ENCODE data around the gene TMCC1. TPM values are rescaled to one million over a fixed set of nuclear protein-coding genes. Genes with fewer than 3 reads are reported as not detected.
"Not testable (repeated sequence)": the region's sequence is repeated elsewhere in the genome, so short reads cannot be mapped to it uniquely, and the experiment has no call there.

TMCC1 gene
- total RNA-seq, 4 donors from 2014 or later: 4.1 to 21.8 (median 14.5) TPM

DNA sequence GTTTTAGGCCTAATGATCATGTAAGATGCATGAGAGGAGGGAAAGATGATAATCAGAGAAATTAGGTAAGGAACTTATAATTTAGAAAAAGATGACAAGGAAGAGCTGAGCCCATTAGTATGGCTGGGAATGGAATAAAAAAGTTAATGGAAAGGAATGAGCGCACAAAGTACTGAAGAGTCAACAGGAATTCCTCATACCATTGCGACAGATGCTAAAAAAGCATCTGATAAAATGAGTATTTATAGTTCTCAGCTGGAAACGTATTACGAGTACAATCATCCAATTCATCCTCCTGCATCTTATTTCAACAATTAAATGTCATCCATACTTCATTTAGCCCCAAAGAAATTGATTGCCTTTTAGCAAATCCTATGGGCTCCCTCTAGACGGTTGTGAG, 58.9 kb downstream of the TMCC1 start:
- TF ChIP-seq, protein P1, sequence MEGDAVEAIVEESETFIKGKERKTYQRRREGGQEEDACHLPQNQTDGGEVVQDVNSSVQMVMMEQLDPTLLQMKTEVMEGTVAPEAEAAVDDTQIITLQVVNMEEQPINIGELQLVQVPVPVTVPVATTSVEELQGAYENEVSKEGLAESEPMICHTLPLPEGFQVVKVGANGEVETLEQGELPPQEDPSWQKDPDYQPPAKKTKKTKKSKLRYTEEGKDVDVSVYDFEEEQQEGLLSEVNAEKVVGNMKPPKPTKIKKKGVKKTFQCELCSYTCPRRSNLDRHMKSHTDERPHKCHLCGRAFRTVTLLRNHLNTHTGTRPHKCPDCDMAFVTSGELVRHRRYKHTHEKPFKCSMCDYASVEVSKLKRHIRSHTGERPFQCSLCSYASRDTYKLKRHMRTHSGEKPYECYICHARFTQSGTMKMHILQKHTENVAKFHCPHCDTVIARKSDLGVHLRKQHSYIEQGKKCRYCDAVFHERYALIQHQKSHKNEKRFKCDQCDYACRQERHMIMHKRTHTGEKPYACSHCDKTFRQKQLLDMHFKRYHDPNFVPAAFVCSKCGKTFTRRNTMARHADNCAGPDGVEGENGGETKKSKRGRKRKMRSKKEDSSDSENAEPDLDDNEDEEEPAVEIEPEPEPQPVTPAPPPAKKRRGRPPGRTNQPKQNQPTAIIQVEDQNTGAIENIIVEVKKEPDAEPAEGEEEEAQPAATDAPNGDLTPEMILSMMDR (IDR thresholded peaks at IDR 0.05): no peak
- TF ChIP-seq POLR2A (IDR thresholded peaks at IDR 0.05): no peak
- no peak for TF ChIP-seq EP300 (IDR thresholded peaks at IDR 0.05; ENCODE audit: low read depth)
- TF ChIP-seq POLR2AphosphoS5 (IDR thresholded peaks at IDR 0.05): no peak
- DNase-seq: no peak
- Histone ChIP-seq H3K4me1 (peaks cover 0 to 20% (median 9%) of the 10 kb centered on the region in 4 donors), H3K27me3 (no peaks in the 10 kb centered on the region), H3K9me3 (no peaks in the 10 kb centered on the region), H3K36me3 (no peaks in the 10 kb centered on the region), H3K27ac (no peak overlapping the region), H3K4me3 (no peak overlapping the region)
- WGBS, 2 donors (ENCODE audit: low coverage in 1 of 2): 86 to 94% methylated on average over 5 of the region's 5 CpGs
- in situ Hi-C loops (cut with MboI; ENCODE audit: low pct_ligation_motif_present in 1 of 4, low pct_unique_long_range_greater_than_20kb in 1 of 4, low sequenced_read_pairs in 3 of 4): loop anchor here (25.0 kb wide), 1 partner anchor 347 kb away; no protein-coding TSS in a partner anchor
- intact Hi-C loops (cut with DNase I; ENCODE audit: low total_unique reads): no loop called here

DNA sequence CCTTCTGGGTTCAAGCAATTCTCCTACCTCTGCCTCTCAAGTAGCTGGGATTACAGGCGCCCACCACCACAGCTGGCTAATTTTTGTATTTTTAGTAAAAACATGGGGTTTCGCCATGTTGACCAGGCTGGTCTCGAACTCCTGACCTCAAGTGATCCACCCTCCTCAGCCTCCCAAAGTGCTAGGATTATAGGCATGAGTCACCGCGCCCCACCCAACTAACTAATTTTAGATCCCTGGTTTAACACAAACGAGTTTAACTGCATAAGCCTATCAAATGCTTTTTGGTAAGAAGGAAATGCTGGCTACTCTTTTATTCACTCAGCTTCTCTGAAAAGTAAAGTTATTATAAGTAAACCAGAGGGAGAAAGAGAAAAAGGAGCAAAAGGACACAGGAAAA, 61.6 kb downstream of the TMCC1 start:
- H3K36me3 ChIP-seq; H3K27me3 ChIP-seq; H3K27ac ChIP-seq; H3K9me3 ChIP-seq; intact Hi-C loops (cut with DNase I; ENCODE audit: low total_unique reads); H3K4me3 ChIP-seq: not testable (repeated sequence)
- peaks cover 0 to 16% (median 5%) of the 10 kb centered on the region in 4 donors for H3K4me1 ChIP-seq
- in situ Hi-C loops (cut with MboI; ENCODE audit: low pct_ligation_motif_present in 1 of 4, low pct_unique_long_range_greater_than_20kb in 1 of 4, low sequenced_read_pairs in 3 of 4): loop anchor here (25.0 kb wide), 1 partner anchor 345 kb away; no protein-coding TSS in a partner anchor
- DNase-seq: peak; percentile 34
- WGBS, 2 donors (ENCODE audit: low coverage in 1 of 2): 74 to 76% methylated on average over 4 to 6 of the region's 6 CpGs

DNA sequence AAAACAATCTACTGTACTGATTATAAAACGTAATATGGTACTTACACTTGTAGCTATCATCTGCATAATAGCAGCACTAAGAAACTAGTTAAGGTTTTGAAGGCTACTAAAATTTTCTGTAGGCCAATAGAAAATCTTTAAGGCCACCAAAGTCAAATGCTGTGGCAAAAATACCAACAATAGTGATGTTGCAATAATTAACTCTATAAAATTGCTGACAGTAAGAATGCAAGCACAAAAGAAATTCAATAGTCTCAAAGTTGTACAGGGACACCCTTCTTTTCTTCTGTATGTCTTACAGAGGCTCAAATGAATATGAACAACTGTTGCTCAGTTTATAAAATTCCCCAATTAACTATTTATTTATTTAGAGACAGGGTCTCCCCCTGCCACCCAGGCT, 62.0 kb downstream of the TMCC1 start:
- 80 to 89% methylated on average over 1 of the region's 1 CpG for WGBS, 2 donors (ENCODE audit: low coverage in 1 of 2)
- intact Hi-C loops (cut with DNase I; ENCODE audit: low total_unique reads): no loop called here
- in situ Hi-C loops (cut with MboI; ENCODE audit: low pct_ligation_motif_present in 1 of 4, low pct_unique_long_range_greater_than_20kb in 1 of 4, low sequenced_read_pairs in 3 of 4): loop anchor here (25.0 kb wide), 1 partner anchor 344 kb away; no protein-coding TSS in a partner anchor
- Histone ChIP-seq H3K36me3 (no peaks in the 10 kb centered on the region), H3K4me3 (no peak overlapping the region), H3K9me3 (no peaks in the 10 kb centered on the region), H3K27me3 (no peaks in the 10 kb centered on the region), H3K4me1 (peaks cover 0 to 14% (median 4%) of the 10 kb centered on the region in 4 donors), H3K27ac (no peak overlapping the region)
- DNase-seq: no peak
- TF ChIP-seq, protein P1 (IDR thresholded peaks at IDR 0.05): no peak
- no peak for TF ChIP-seq POLR2A (IDR thresholded peaks at IDR 0.05)
- no peak for TF ChIP-seq EP300 (IDR thresholded peaks at IDR 0.05; ENCODE audit: low read depth)
- no peak for TF ChIP-seq POLR2AphosphoS5 (IDR thresholded peaks at IDR 0.05)

DNA sequence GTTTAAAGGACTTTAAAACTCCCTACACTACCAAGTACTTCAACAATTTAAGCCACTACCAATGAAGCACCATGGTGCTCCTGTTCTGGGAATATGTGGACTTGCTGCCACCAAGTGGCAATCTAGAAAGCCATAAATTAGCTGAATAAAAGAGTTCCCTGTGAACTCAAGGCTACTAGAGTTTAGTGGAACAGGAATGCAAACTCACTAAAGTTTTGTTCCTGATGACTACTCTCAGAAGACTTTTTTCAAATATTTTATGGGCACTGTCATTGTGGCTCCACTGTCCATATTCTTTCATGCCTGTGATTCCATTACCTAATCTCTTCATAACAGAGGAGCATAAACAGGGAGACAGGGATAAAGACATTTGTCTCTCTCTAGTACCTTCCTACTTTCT, 63.9 kb downstream of the TMCC1 start:
- TF ChIP-seq POLR2A (IDR thresholded peaks at IDR 0.05): no peak
- peak in 1 of 3 donors; percentile 6 for TF ChIP-seq POLR2AphosphoS5 (IDR thresholded peaks at IDR 0.05)
- TF ChIP-seq, protein P1 (IDR thresholded peaks at IDR 0.05): peak; percentile 45 to 58 (median 56)
- no peak for TF ChIP-seq EP300 (IDR thresholded peaks at IDR 0.05; ENCODE audit: low read depth)
- H3K4me1 ChIP-seq: peaks cover 0 to 15% (median 4%) of the 10 kb centered on the region in 4 donors
- H3K36me3 ChIP-seq: no peaks in the 10 kb centered on the region
- DNase-seq: peak; percentile 23
- no peaks in the 10 kb centered on the region for H3K27me3 ChIP-seq
- intact Hi-C loops (cut with DNase I; ENCODE audit: low total_unique reads): loop anchor here (5.0 to 10.0 kb wide), 2 partner anchors 177 to 335 kb away; no protein-coding TSS in a partner anchor
- peak overlapping the region in 3 of 4 donors; percentile 28 to 29 (median 29) for H3K27ac ChIP-seq
- in situ Hi-C loops (cut with MboI; ENCODE audit: low pct_ligation_motif_present in 1 of 4, low pct_unique_long_range_greater_than_20kb in 1 of 4, low sequenced_read_pairs in 3 of 4): loop anchor here (10.0 to 25.0 kb wide), 2 partner anchors 175 to 342 kb away; no protein-coding TSS in a partner anchor
- no peak overlapping the region for H3K4me3 ChIP-seq
- no peaks in the 10 kb centered on the region for H3K9me3 ChIP-seq

DNA sequence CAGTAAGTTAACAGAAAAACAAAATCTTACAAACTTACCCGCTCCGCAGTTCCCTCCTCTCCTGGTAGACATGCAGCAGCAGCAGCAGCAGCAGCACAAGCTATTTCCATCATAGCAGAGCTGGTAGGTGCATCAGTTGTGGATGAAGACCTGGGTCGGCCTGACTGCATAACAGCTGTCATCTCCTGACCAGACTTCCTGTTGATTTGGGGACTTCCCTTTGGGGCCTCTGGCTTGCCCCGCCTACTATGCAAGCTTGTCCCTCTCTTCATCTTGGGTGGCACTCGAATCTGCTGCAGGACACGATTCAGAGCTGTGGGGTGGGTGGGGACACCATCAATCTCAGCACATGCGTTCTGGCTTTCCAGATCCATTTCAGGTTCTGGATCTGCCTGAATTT, 65.7 kb downstream of the TMCC1 start:
- no peaks in the 10 kb centered on the region for H3K36me3 ChIP-seq
- DNase-seq: peak; percentile 32
- whole genome bisulfite sequencing, 2 donors (ENCODE audit: low coverage in 1 of 2): 54 to 72% methylated on average over 5 to 7 of the region's 7 CpGs
- no peak overlapping the region for H3K27ac ChIP-seq
- H3K9me3 ChIP-seq: no peaks in the 10 kb centered on the region
- intact Hi-C loops (cut with DNase I; ENCODE audit: low total_unique reads) (loop anchor here (5.0 to 10.0 kb wide), 2 partner anchors 175 to 333 kb away; no protein-coding TSS in a partner anchor), in situ Hi-C loops (cut with MboI; ENCODE audit: low pct_ligation_motif_present in 1 of 4, low pct_unique_long_range_greater_than_20kb in 1 of 4, low sequenced_read_pairs in 3 of 4) (loop anchor here (10.0 to 25.0 kb wide), 2 partner anchors 173 to 340 kb away; no protein-coding TSS in a partner anchor)
- TF ChIP-seq POLR2A (IDR thresholded peaks at IDR 0.05) (no peak), POLR2AphosphoS5 (IDR thresholded peaks at IDR 0.05) (no peak), EP300 (IDR thresholded peaks at IDR 0.05; ENCODE audit: low read depth) (no peak)
- TF ChIP-seq, protein P1 (IDR thresholded peaks at IDR 0.05): no peak
- H3K27me3 ChIP-seq: no peaks in the 10 kb centered on the region
- H3K4me3 ChIP-seq: no peak overlapping the region
- peaks cover 0 to 30% (median 4%) of the 10 kb centered on the region in 4 donors for H3K4me1 ChIP-seq

Data from transverse colon (tissue), 4 donors.